Endodermal cell (in vitro differentiated cells): ENCODE results near the gene CTNND2. TPM values are rescaled to one million over a fixed set of nuclear protein-coding genes. Genes with fewer than 3 reads are reported as not detected.

Experiments
- DNase-seq: peaks from one replicate; pipeline ENCODE4 v3.0.0-alpha.2; 2017
- H3K27ac ChIP-seq: 2 replicates; pipeline ENCODE4 v1.5.1; 2013; ENCODE audit warnings: mild to moderate bottlenecking, low read depth, low read length, moderate library complexity
- H3K27me3 ChIP-seq: 2 replicates; pipeline ENCODE4 v1.6.1; 2013; ENCODE audit warnings: mild to moderate bottlenecking, low read length, moderate library complexity; ENCODE audit not compliant: insufficient read depth, control insufficient read depth, poor library complexity, severe bottlenecking
- H3K36me3 ChIP-seq: 2 replicates; pipeline ENCODE4 v1.7.0; 2013; ENCODE audit warnings: mild to moderate bottlenecking, low read length, moderate library complexity; ENCODE audit not compliant: control insufficient read depth, insufficient read depth
- H3K4me1 ChIP-seq: one replicate; pipeline ENCODE4 v1.7.0; 2013; ENCODE audit warnings: low read length; ENCODE audit not compliant: control insufficient read depth, insufficient read depth
- H3K4me3 ChIP-seq: 2 replicates; pipeline ENCODE4 v1.5.1; 2013; ENCODE audit warnings: mild to moderate bottlenecking, low read length, moderate library complexity
- H3K9ac ChIP-seq: 2 replicates; pipeline ENCODE4 v1.6.1; 2013; ENCODE audit warnings: mild to moderate bottlenecking, low read length, moderate library complexity; ENCODE audit not compliant: poor library complexity, severe bottlenecking; ENCODE audit errors: extremely low read depth
- H3K9me3 ChIP-seq: 2 replicates; pipeline ENCODE4 v1.6.1; 2013; ENCODE audit warnings: mild to moderate bottlenecking, low read length, moderate library complexity; ENCODE audit not compliant: control insufficient read depth
- H3K27ac Mint-ChIP-seq: 2 replicates; pipeline ENCODE4 v1.8.0; 2020; ENCODE audit warnings: mixed read lengths
- H3K27me3 Mint-ChIP-seq: 2 replicates; pipeline ENCODE4 v1.8.0; 2021; ENCODE audit warnings: mild to moderate bottlenecking, mixed read lengths; ENCODE audit not compliant: insufficient read depth
- H3K36me3 Mint-ChIP-seq: 2 replicates; pipeline ENCODE4 v1.8.0; 2020; ENCODE audit warnings: low read depth, mixed read lengths
- H3K4me1 Mint-ChIP-seq: 2 replicates; pipeline ENCODE4 v1.8.0; 2020; ENCODE audit warnings: mixed read lengths
- H3K4me3 Mint-ChIP-seq: 2 replicates; pipeline ENCODE4 v1.8.0; 2020; ENCODE audit warnings: mild to moderate bottlenecking, moderate library complexity, mixed read lengths
- H3K9me3 Mint-ChIP-seq: 2 replicates; pipeline ENCODE4 v1.8.0; 2020; ENCODE audit warnings: mild to moderate bottlenecking, mixed read lengths
- CTCF ChIP-seq: fragments of 200-600 bp; sonication (generic); conservative IDR thresholded peaks from 2 replicates; pipeline ENCODE4 v1.5.0; 2021; ENCODE audit warnings: antibody characterized with exemption, mild to moderate bottlenecking
- WGBS, 2 experiments: methylation state at CpG; one replicate each; pipeline versions ENCODE4 v1.1.5 to v1.1.7; 2013; ENCODE audit warnings: missing lambda C conversion rate in 2 of 2, mixed read lengths in 1 of 2; ENCODE audit not compliant: insufficient coverage in 1 of 2, insufficient read length in 1 of 2; 5-methylcytosine and 5-hydroxymethylcytosine counted together
- total RNA-seq, 2 donors: library from RNA; stranded (reverse); fragmentation: NEBNext Ultra II Directional in 1 of 2; extraction: Animal tissue kit (Norgen Biotek cat#: 25700) in 1 of 2; gene quantifications; 2 replicates in 1 of 2; 3 replicates in 1 of 2; pipeline ENCODE4 v1.2.1, GENCODE V29; 2021

CTNND2 gene
- total RNA-seq, 2 donors from 2014 or later, result 6.5 to 10.3 TPM

- Histone ChIP-seq H3K9ac (no peak overlapping the region), H3K36me3 (no peaks in the 10 kb centered on the region), H3K4me1 (no peaks in the 10 kb centered on the region), H3K27ac (no peak overlapping the region), H3K9me3 (no peaks in the 10 kb centered on the region), H3K27me3 (no peaks in the 10 kb centered on the region), H3K4me3 (no peak overlapping the region)
- no peak overlapping the region for H3K4me3 Mint-ChIP-seq
- no peaks in the 10 kb centered on the region for H3K27me3 Mint-ChIP-seq
- no peak for DNase-seq
- no peak overlapping the region for H3K27ac Mint-ChIP-seq
- H3K9me3 Mint-ChIP-seq, result no peaks in the 10 kb centered on the region
- WGBS, 2 experiments, result 93 to 97% methylated on average over 6 to 20 of the region's 20 CpGs
- H3K36me3 Mint-ChIP-seq, result no peaks in the 10 kb centered on the region
- no peak for TF ChIP-seq CTCF
- no peaks in the 10 kb centered on the region for H3K4me1 Mint-ChIP-seq
Measured at GRCh38 chr5:11931638-11932037, 27.4 kb upstream of the CTNND2 start.

GRCh38 chr5:11928909-11929308 is 24.7 kb upstream of the CTNND2 start:
- no peaks in the 10 kb centered on the region for H3K27me3 Mint-ChIP-seq
- H3K36me3 Mint-ChIP-seq, result no peaks in the 10 kb centered on the region
- no peak for TF ChIP-seq CTCF
- H3K4me3 Mint-ChIP-seq, result no peak overlapping the region
- WGBS, 2 experiments, result 80 to 87% methylated on average over 3 to 4 of the region's 4 CpGs
- no peak overlapping the region for H3K9ac ChIP-seq
- H3K27me3 ChIP-seq, result no peaks in the 10 kb centered on the region
- H3K4me1 ChIP-seq, result no peaks in the 10 kb centered on the region
- no peaks in the 10 kb centered on the region for H3K36me3 ChIP-seq
- no peak overlapping the region for H3K4me3 ChIP-seq
- H3K27ac ChIP-seq, result no peak overlapping the region
- no peaks in the 10 kb centered on the region for H3K9me3 ChIP-seq
- no peaks in the 10 kb centered on the region for H3K4me1 Mint-ChIP-seq
- H3K9me3 Mint-ChIP-seq, result no peaks in the 10 kb centered on the region
- no peak for DNase-seq
- H3K27ac Mint-ChIP-seq, result no peak overlapping the region

- Histone ChIP-seq H3K36me3 (no peaks in the 10 kb centered on the region), H3K4me1 (no peaks in the 10 kb centered on the region), H3K9ac (no peak overlapping the region), H3K4me3 (no peak overlapping the region), H3K27me3 (no peaks in the 10 kb centered on the region), H3K27ac (no peak overlapping the region), H3K9me3 (no peaks in the 10 kb centered on the region)
- 92% methylated on average over 1 of the region's 1 CpG for WGBS, 2 experiments
- Mint-ChIP-seq H3K36me3 (no peaks in the 10 kb centered on the region), H3K4me3 (no peak overlapping the region), H3K4me1 (no peaks in the 10 kb centered on the region), H3K9me3 (no peaks in the 10 kb centered on the region), H3K27ac (no peak overlapping the region), H3K27me3 (no peaks in the 10 kb centered on the region)
- TF ChIP-seq CTCF, result no peak
- DNase-seq, result no peak
Measured at GRCh38 chr5:11925701-11926100, 21.5 kb upstream of the CTNND2 start.
